Neural cell (in vitro differentiated cells): ENCODE measurements around the gene FRMD1.

Experiments used
- CTCF ChIP-seq: fragments of 450-650 bp; IDR thresholded peaks from 2 replicates; pipeline ENCODE4 v1.5.1; 2014; ENCODE audit warnings: antibody characterized with exemption, mild to moderate bottlenecking, moderate library complexity; ENCODE audit not compliant: poor library complexity, severe bottlenecking
- EP300 ChIP-seq: fragments of 450-650 bp; conservative IDR thresholded peaks from 2 replicates; pipeline ENCODE4 v1.6.1; 2014; ENCODE audit warnings: antibody characterized with exemption, mild to moderate bottlenecking, moderate library complexity; ENCODE audit not compliant: poor library complexity, severe bottlenecking
- EZH2 ChIP-seq: fragments of 200-600, 300-800 bp; shearing (Covaris generic), sonication (generic); IDR thresholded peaks from 2 replicates; pipeline ENCODE4 v1.6.1; 2014; ENCODE audit warnings: antibody characterized with exemption, low read length, borderline replicate concordance, mild to moderate bottlenecking; ENCODE audit not compliant: insufficient read depth, poor library complexity, severe bottlenecking
- MXI1 ChIP-seq: fragments of 450-650 bp; conservative IDR thresholded peaks from 2 replicates; pipeline ENCODE4 v1.6.1; 2014; ENCODE audit warnings: antibody characterized with exemption, mild to moderate bottlenecking; ENCODE audit not compliant: poor library complexity, severe bottlenecking
- POLR2AphosphoS5 ChIP-seq: IDR thresholded peaks from 2 replicates; pipeline ENCODE4 v1.6.1; 2012
- RAD21 ChIP-seq: fragments of 450-650 bp; conservative IDR thresholded peaks from 2 replicates; pipeline ENCODE4 v1.6.1; 2014; ENCODE audit warnings: antibody characterized with exemption, mild to moderate bottlenecking, moderate library complexity
- REST ChIP-seq: IDR thresholded peaks from 2 replicates; pipeline ENCODE4 v1.6.1; 2012; ENCODE audit warnings: borderline replicate concordance
- SMC3 ChIP-seq: fragments of 450-650 bp; conservative IDR thresholded peaks from 2 replicates; pipeline ENCODE4 v1.6.1; 2014; ENCODE audit warnings: antibody characterized with exemption, mild to moderate bottlenecking, moderate library complexity; ENCODE audit not compliant: poor library complexity
- TAF1 ChIP-seq: IDR thresholded peaks from 2 replicates; pipeline ENCODE4 v1.6.1; 2012; ENCODE audit warnings: low read depth

GRCh38 chr6:168117942-168118341 lies 38.9 kb upstream of the FRMD1 start:
- TF ChIP-seq POLR2AphosphoS5 (no peak), CTCF (no peak), EZH2 (no peak), REST (no peak), SMC3 (no peak), EP300 (no peak), MXI1 (no peak), TAF1 (no peak), RAD21 (no peak)
